Measurements from ENCODE around the gene DNAH9. TPM values are rescaled to one million over a fixed set of nuclear protein-coding genes. Genes with fewer than 3 reads are reported as not detected.

Gene DNAH9
- total RNA-seq, 1 donor from 2014 or later, result under 0.01 TPM

DNA sequence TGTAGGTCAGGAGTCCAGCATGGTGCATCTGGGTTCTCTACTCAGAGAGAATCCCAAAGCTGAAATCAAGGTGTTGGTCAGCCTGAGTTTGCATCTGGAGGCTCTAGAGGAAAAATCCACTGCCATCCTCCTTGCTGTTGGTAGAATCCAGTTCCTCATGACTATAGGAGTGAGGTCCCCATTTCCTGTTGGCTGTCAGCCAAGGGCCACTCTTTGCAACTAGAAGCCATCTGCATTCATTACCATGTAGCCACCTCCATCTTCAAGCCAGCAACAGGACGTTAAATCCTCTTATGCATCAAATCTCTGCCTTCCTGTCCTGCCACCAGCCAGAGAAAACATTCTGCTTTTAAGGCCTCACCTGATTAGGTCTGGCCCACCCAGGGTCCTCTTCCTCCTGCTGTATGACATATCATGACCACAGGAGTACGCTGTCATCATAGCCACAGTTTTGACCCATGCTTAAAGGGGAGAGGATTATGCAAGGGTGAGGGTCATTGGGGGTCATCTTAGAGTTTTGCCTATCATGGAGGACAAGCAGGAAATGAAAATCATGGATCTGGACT is 40.5 kb downstream of the DNAH9 start:
- no peak for FAIRE-seq
- no peak for DNase-seq (ENCODE audit: low read depth)

DNA sequence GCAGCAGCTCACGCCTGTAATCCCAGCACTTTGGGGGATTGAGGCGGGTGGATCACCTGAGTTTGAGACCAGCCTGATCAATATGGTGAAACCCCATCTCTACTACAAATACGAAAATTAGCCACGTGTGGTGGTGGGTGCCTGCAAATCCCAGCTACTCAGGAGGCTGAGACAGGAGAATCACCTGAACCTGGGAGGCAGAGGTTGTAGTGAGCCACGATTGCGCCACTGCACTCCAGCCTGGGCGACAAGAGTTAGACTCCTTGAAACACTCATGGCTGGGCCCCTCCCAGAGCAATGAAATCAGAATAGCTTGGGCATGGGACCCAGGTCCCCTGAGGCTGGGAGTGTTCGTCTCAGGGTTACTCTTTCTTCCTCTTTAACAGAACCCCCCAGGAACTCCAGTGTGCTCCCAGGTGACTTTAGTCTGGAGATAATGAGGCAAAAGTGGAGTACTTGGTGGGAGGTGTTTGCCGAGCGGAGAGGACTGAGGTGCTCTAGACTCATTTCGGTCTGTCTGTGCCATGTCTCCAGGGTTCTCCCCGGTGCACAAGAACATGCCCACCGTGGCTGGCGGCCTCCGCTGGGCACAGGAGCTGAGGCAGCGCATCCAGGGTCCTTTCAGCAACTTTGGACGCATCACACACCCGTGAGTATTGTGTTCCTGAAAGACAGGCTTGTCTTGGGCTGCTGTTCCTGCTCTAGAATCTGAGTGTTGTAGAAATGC is 41.6 kb downstream of the DNAH9 start:
- Histone ChIP-seq H3K4me3 (ENCODE audit: low read depth, low read length) (no peak overlapping the region), H3K36me3 (ENCODE audit: control insufficient read depth, insufficient read depth, low read length) (no peaks in the 10 kb centered on the region), H3K27me3 (ENCODE audit: control insufficient read depth, insufficient read depth, low read length) (no peaks in the 10 kb centered on the region)
- no peak for DNase-seq (ENCODE audit: low read depth)
- FAIRE-seq, result no peak
- TF ChIP-seq, protein P1, sequence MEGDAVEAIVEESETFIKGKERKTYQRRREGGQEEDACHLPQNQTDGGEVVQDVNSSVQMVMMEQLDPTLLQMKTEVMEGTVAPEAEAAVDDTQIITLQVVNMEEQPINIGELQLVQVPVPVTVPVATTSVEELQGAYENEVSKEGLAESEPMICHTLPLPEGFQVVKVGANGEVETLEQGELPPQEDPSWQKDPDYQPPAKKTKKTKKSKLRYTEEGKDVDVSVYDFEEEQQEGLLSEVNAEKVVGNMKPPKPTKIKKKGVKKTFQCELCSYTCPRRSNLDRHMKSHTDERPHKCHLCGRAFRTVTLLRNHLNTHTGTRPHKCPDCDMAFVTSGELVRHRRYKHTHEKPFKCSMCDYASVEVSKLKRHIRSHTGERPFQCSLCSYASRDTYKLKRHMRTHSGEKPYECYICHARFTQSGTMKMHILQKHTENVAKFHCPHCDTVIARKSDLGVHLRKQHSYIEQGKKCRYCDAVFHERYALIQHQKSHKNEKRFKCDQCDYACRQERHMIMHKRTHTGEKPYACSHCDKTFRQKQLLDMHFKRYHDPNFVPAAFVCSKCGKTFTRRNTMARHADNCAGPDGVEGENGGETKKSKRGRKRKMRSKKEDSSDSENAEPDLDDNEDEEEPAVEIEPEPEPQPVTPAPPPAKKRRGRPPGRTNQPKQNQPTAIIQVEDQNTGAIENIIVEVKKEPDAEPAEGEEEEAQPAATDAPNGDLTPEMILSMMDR (IDR thresholded peaks at IDR 0.05; ENCODE audit: insufficient read depth, low read length, severe bottlenecking), result no peak

More for the DNA sequence above, 40.5 kb downstream of the DNAH9 start:
- Histone ChIP-seq H3K4me3 (ENCODE audit: low read depth, low read length) (no peak overlapping the region), H3K27me3 (ENCODE audit: control insufficient read depth, insufficient read depth, low read length) (no peaks in the 10 kb centered on the region), H3K36me3 (ENCODE audit: control insufficient read depth, insufficient read depth, low read length) (no peaks in the 10 kb centered on the region)
- TF ChIP-seq, protein P1 (IDR thresholded peaks at IDR 0.05; ENCODE audit: insufficient read depth, low read length, severe bottlenecking), result no peak

DNA sequence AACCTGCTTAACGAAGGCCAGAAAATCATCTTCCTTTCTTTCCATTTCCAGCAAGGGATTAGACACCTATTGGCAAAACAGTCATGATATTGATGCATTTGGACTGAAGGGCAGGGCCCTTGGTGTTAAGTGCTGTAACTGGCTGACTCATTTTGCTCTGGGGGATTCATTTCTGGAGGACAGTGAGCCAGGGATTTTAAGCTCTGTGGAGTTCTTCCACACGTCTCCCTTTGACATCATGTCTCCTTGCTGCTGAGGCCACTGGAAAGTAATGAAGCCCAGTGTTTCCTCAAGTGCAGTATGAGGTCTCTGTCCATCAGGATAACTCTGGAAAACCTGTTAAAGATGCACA is 42.2 kb downstream of the DNAH9 start:
- Histone ChIP-seq H3K27me3 (ENCODE audit: control insufficient read depth, insufficient read depth, low read length) (no peaks in the 10 kb centered on the region), H3K36me3 (ENCODE audit: control insufficient read depth, insufficient read depth, low read length) (no peaks in the 10 kb centered on the region), H3K4me3 (ENCODE audit: low read depth, low read length) (no peak overlapping the region)
- DNase-seq (ENCODE audit: low read depth), result no peak
- TF ChIP-seq, protein P1 (IDR thresholded peaks at IDR 0.05; ENCODE audit: insufficient read depth, low read length, severe bottlenecking), result no peak
- FAIRE-seq, result no peak

DNA sequence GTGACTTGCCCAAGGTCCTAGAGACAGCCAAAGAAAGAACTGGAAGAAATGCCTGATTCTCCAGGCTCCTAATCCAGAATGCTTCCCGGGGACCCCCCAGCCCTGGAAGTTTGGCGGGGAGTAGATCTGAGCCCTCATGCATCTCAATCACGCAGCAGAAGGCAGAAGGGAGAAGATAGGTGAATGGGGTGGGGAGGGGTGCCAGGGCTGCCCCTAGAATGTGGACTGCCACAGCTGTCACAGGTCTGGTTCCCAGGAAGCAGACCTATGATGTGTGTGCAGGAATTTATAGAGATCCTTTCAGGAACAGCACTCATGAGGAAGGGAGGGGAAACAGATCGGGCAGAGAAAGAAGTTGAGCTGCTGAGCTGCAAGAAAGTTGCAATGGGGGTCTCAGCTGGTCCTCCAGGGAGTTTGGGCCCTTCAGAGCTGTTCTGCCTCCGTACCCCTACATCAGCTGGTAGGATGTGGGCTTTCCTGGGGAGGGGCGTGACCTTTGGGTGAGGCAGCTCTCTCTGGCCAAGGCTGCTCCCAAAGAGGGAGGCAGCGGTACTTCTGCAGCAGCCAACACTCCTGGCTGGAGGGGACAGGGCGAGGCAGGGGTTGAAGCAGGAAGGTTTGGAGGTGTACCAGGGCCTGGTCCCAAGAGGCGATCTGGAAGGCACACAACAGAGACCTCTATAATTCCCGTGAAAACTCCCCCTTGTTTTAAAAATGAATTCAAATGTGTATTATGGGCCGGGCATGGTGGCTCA is 43.4 kb downstream of the DNAH9 start:
- FAIRE-seq (no peak), DNase-seq (ENCODE audit: low read depth) (no peak)
- no peaks in the 10 kb centered on the region for H3K36me3 ChIP-seq (ENCODE audit: control insufficient read depth, insufficient read depth, low read length)
- no peaks in the 10 kb centered on the region for H3K27me3 ChIP-seq (ENCODE audit: control insufficient read depth, insufficient read depth, low read length)
- H3K4me3 ChIP-seq (ENCODE audit: low read depth, low read length), result no peak overlapping the region
- TF ChIP-seq, protein P1 (IDR thresholded peaks at IDR 0.05; ENCODE audit: insufficient read depth, low read length, severe bottlenecking), result no peak

DNA sequence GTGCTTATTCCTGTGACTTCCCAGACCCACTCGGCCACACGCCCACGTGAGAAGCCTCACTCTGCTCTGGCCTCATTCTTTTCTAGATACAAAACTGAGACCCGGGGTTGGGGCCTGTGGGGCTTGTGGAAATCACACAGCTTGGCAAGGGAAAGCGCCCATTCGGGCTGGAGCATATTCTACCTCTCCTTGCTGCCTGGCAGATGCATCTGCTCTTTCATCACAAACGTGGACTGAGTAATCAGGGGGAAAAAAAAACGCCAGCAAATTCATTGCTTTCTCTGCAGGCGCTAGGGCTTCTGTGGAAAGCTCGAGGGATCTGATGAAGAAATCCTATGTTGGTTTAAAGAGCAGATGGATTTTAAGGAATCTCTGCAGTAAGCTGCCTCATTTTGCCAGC is 44.4 kb downstream of the DNAH9 start:
- Histone ChIP-seq H3K36me3 (ENCODE audit: control insufficient read depth, insufficient read depth, low read length) (no peaks in the 10 kb centered on the region), H3K27me3 (ENCODE audit: control insufficient read depth, insufficient read depth, low read length) (no peaks in the 10 kb centered on the region), H3K4me3 (ENCODE audit: low read depth, low read length) (no peak overlapping the region)
- FAIRE-seq (no peak), DNase-seq (ENCODE audit: low read depth) (no peak)
- TF ChIP-seq, protein P1 (IDR thresholded peaks at IDR 0.05; ENCODE audit: insufficient read depth, low read length, severe bottlenecking), result no peak

Data from bronchial epithelial cell (primary cell).